ENCODE measurements around the gene ADAMTSL3.

- TF ChIP-seq CTCF (conservative IDR thresholded peaks at IDR 0.05 in 1 of 2, IDR thresholded peaks at IDR 0.05 in 1 of 2; ENCODE audit: low read depth in 1 of 2, low read length in 2 of 2) (no peak), EZH2 (IDR thresholded peaks at IDR 0.05; ENCODE audit: low read length, missing control alignments) (no peak)
These were observed 191.3 kb downstream of the ADAMTSL3 start for GRCh38 chr15:83845230-83845629.
